Measurements from ENCODE around the gene SLC9A9. TPM values are rescaled to one million over a fixed set of nuclear protein-coding genes. Genes with fewer than 3 reads are reported as not detected.
A peak's percentile ranks its signal among the peaks of the same experiment; 100 is the strongest.

The SLC9A9 gene
- total RNA-seq, 1 experiment from 2014 or later: 1.5 TPM

DNA sequence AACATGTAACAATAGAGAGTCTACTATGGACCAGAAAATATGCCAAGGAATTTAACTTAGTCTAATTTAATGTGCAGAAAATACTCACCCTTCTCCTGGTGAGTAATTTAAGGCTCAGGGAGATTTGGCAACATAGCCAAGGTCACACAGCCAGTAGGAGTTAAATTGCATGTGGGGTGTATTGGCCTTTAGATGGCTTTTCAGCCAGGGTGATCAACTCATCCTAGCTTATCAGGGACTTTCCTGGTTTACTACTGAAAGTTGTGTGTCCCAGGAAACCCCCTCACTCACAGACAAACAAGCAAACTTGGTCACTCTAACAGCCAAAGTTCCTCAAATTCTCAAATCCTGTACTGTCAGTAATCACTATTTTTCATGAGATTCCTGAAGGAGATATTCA is 2.6 kb upstream of the SLC9A9 start:
- CTCF ChIA-PET: interaction anchor here (0.6 kb wide), 1 partner anchor 1688 kb away, joined by 3 read pairs; no protein-coding TSS in a partner anchor

DNA sequence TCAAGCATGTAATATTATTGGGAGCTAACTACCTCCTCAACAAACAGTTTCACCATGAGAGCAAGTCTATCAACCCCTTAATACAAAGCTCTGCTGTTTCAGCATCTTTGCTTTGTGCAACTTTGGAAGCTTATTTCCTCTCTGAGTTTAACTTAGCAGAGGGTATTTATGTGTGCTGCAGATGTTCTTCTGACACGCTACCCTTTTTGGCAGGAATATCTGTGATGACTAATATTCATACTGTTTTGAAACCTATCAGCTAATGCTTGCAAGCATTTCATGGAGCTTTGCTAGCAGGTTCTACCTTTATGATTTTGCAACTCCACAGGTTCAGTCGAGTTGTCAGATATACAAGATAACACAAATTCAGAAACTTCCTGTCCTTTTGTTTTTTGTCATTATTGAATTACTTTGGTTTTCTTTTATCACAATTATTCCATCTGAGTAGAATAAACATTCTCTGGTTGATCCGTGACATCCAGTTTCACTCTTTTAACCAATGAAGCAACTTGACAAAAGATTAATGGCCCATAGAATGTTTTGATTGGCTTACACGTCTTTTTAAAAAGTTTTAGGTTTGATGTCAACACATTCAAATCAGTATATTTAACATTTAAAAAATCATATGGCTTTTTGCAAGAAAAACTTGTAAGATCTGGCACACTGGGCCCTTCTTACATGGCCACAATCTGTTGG is 1.7 kb upstream of the SLC9A9 start:
- Mint-ChIP-seq H3K9me3 (ENCODE audit: low read depth, unreplicated experiment) (no peaks in the 10 kb centered on the region), H3K4me1 (ENCODE audit: low read depth, unreplicated experiment) (peaks cover 9% of the 10 kb centered on the region), H3K27me3 (ENCODE audit: unreplicated experiment) (no peaks in the 10 kb centered on the region), H3K36me3 (ENCODE audit: insufficient read depth, unreplicated experiment) (no peaks in the 10 kb centered on the region), H3K4me3 (ENCODE audit: low read depth, unreplicated experiment) (no peak overlapping the region), H3K27ac (ENCODE audit: unreplicated experiment) (no peak overlapping the region)
- BruUV-seq (replicated peaks): no TSS peak
- CTCF ChIA-PET: interaction anchor here (0.5 kb wide), 1 partner anchor 114 kb away, joined by 4 read pairs; no protein-coding TSS in a partner anchor
- TF ChIP-seq, protein P1, sequence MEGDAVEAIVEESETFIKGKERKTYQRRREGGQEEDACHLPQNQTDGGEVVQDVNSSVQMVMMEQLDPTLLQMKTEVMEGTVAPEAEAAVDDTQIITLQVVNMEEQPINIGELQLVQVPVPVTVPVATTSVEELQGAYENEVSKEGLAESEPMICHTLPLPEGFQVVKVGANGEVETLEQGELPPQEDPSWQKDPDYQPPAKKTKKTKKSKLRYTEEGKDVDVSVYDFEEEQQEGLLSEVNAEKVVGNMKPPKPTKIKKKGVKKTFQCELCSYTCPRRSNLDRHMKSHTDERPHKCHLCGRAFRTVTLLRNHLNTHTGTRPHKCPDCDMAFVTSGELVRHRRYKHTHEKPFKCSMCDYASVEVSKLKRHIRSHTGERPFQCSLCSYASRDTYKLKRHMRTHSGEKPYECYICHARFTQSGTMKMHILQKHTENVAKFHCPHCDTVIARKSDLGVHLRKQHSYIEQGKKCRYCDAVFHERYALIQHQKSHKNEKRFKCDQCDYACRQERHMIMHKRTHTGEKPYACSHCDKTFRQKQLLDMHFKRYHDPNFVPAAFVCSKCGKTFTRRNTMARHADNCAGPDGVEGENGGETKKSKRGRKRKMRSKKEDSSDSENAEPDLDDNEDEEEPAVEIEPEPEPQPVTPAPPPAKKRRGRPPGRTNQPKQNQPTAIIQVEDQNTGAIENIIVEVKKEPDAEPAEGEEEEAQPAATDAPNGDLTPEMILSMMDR (IDR thresholded peaks at IDR 0.05; ENCODE audit: unreplicated experiment): no peak
- intact Hi-C loops (cut with micrococcal nuclease; ENCODE audit: unreplicated experiment): no loop called here
- no peak for DNase-seq

More for the DNA sequence above, 2.6 kb upstream of the SLC9A9 start:
- no peaks in the 10 kb centered on the region for H3K36me3 Mint-ChIP-seq (ENCODE audit: insufficient read depth, unreplicated experiment)
- intact Hi-C loops (cut with micrococcal nuclease; ENCODE audit: unreplicated experiment): no loop called here
- peaks cover 9% of the 10 kb centered on the region for H3K4me1 Mint-ChIP-seq (ENCODE audit: low read depth, unreplicated experiment)
- TF ChIP-seq, protein P1 (IDR thresholded peaks at IDR 0.05; ENCODE audit: unreplicated experiment): no peak
- H3K9me3 Mint-ChIP-seq (ENCODE audit: low read depth, unreplicated experiment): no peaks in the 10 kb centered on the region
- H3K27me3 Mint-ChIP-seq (ENCODE audit: unreplicated experiment): no peaks in the 10 kb centered on the region
- H3K27ac Mint-ChIP-seq (ENCODE audit: unreplicated experiment): no peak overlapping the region
- no peak for DNase-seq
- no TSS peak for BruUV-seq (replicated peaks)
- no peak overlapping the region for H3K4me3 Mint-ChIP-seq (ENCODE audit: low read depth, unreplicated experiment)

DNA sequence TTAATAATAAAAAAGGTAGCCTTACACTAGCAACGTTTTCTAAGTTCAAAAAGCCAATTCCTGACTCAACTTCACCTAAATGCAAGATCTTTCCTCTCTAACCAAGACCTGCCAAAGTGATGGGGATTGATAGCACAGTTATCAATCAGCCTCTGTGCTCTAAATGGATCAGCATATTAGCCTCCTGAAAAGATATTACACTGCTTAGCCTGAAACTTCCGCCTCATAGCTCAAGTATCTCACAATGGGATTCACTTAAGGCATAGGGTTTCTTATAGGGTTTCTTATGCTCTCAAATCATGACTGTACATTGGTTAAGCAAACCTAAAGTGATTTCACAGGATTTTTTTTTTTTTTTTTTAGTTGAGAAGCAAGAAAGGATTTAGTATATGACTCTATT is 436 bp upstream of the SLC9A9 start:
- Mint-ChIP-seq H3K4me3 (ENCODE audit: low read depth, unreplicated experiment) (peak overlapping the region; percentile 71), H3K27ac (ENCODE audit: unreplicated experiment) (no peak overlapping the region), H3K9me3 (ENCODE audit: low read depth, unreplicated experiment) (no peaks in the 10 kb centered on the region), H3K27me3 (ENCODE audit: unreplicated experiment) (no peaks in the 10 kb centered on the region), H3K36me3 (ENCODE audit: insufficient read depth, unreplicated experiment) (no peaks in the 10 kb centered on the region), H3K4me1 (ENCODE audit: low read depth, unreplicated experiment) (peaks cover 9% of the 10 kb centered on the region)
- no peak for DNase-seq
- intact Hi-C loops (cut with micrococcal nuclease; ENCODE audit: unreplicated experiment): no loop called here
- no TSS peak for BruUV-seq (replicated peaks)
- CTCF ChIA-PET: no interaction called here
- TF ChIP-seq, protein P1 (IDR thresholded peaks at IDR 0.05; ENCODE audit: unreplicated experiment): no peak

DNA sequence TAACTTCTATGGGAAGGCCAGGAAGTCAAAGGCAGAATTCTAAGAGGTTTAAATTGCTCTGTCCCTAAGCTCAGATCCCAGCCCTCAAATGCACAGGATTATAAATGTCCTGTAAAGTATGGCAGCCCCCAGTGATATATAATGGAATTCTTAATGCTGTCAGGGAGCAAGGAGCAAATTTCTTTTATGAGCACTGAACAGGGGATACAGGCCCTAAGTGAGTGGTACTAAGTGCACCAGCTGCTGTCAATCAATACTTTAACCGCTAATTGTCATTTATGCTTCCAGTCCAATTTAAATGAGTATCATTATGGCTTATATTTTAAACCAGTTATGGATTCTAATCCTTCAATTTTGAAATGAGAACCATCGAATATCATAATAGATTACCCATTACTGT is 4.7 kb downstream of the SLC9A9 start:
- TF ChIP-seq, protein P1 (IDR thresholded peaks at IDR 0.05; ENCODE audit: unreplicated experiment): no peak
- no peak for DNase-seq
- CTCF ChIA-PET: no interaction called here
- H3K27me3 Mint-ChIP-seq (ENCODE audit: unreplicated experiment): no peaks in the 10 kb centered on the region
- H3K27ac Mint-ChIP-seq (ENCODE audit: unreplicated experiment): no peak overlapping the region
- no peaks in the 10 kb centered on the region for H3K36me3 Mint-ChIP-seq (ENCODE audit: insufficient read depth, unreplicated experiment)
- intact Hi-C loops (cut with micrococcal nuclease; ENCODE audit: unreplicated experiment): no loop called here
- BruUV-seq (replicated peaks): no TSS peak
- no peak overlapping the region for H3K4me3 Mint-ChIP-seq (ENCODE audit: low read depth, unreplicated experiment)
- H3K4me1 Mint-ChIP-seq (ENCODE audit: low read depth, unreplicated experiment): peaks cover 9% of the 10 kb centered on the region
- H3K9me3 Mint-ChIP-seq (ENCODE audit: low read depth, unreplicated experiment): no peaks in the 10 kb centered on the region

Measured in Calu3 (cell line).